CD4-positive, alpha-beta T cell treated with Interferon gamma for 1 hour (primary cell): ENCODE data around the gene PPDPF.

Experiments
- DNase-seq: peaks from one replicate; pipeline ENCODE4 v3.0.0-alpha.2; 2020

The PPDPF gene

GRCh38 chr20:63539092-63539430 lies 18.5 kb downstream of the PPDPF start:
- DNase-seq, result no peak

- DNase-seq, result no peak
Observed at GRCh38 chr20:63539441-63540370, 19.1 kb downstream of the PPDPF start.

- no peak for DNase-seq
Observed at GRCh38 chr20:63540417-63541186, 20.0 kb downstream of the PPDPF start.

GRCh38 chr20:63541371-63541770 lies 20.8 kb downstream of the PPDPF start:
- DNase-seq, result no peak

GRCh38 chr20:63542031-63542559 lies 21.5 kb downstream of the PPDPF start:
- DNase-seq, result no peak

- DNase-seq, result peak; percentile 38
Observed at GRCh38 chr20:63542696-63543095, 22.1 kb downstream of the PPDPF start.

GRCh38 chr20:63543131-63543530 lies 22.6 kb downstream of the PPDPF start:
- no peak for DNase-seq

GRCh38 chr20:63543733-63544132 lies 23.2 kb downstream of the PPDPF start:
- no peak for DNase-seq

GRCh38 chr20:63544241-63544957 lies 23.8 kb downstream of the PPDPF start:
- DNase-seq, result no peak

- DNase-seq, result no peak
Observed at GRCh38 chr20:63544958-63545516, 24.5 kb downstream of the PPDPF start.

- no peak for DNase-seq
Observed at GRCh38 chr20:63545814-63546213, 25.2 kb downstream of the PPDPF start.

- DNase-seq, result no peak
Observed at GRCh38 chr20:63546256-63546955, 25.8 kb downstream of the PPDPF start.

- no peak for DNase-seq
Observed at GRCh38 chr20:63546956-63547724, 26.6 kb downstream of the PPDPF start.

GRCh38 chr20:63547725-63548480 lies 27.3 kb downstream of the PPDPF start, which contains the start of gene SRMS:
TSS of gene SRMS (minus strand) at chr20:63547749. CDS start at chr20:63547463, 286 bp downstream.
- no peak for DNase-seq

- DNase-seq, result no peak
Observed at GRCh38 chr20:63548542-63548941, 28.0 kb downstream of the PPDPF start.

- no peak for DNase-seq
Observed at GRCh38 chr20:63549019-63549418, 28.5 kb downstream of the PPDPF start.

GRCh38 chr20:63549679-63550282 lies 29.2 kb downstream of the PPDPF start:
- DNase-seq, result no peak

GRCh38 chr20:63551068-63551467 lies 30.5 kb downstream of the PPDPF start:
- no peak for DNase-seq

- peak; percentile 71 for DNase-seq
Observed at GRCh38 chr20:63552481-63553249, 32.1 kb downstream of the PPDPF start.
